ENCODE data around the gene IL18RAP.

- TF ChIP-seq, protein P1, sequence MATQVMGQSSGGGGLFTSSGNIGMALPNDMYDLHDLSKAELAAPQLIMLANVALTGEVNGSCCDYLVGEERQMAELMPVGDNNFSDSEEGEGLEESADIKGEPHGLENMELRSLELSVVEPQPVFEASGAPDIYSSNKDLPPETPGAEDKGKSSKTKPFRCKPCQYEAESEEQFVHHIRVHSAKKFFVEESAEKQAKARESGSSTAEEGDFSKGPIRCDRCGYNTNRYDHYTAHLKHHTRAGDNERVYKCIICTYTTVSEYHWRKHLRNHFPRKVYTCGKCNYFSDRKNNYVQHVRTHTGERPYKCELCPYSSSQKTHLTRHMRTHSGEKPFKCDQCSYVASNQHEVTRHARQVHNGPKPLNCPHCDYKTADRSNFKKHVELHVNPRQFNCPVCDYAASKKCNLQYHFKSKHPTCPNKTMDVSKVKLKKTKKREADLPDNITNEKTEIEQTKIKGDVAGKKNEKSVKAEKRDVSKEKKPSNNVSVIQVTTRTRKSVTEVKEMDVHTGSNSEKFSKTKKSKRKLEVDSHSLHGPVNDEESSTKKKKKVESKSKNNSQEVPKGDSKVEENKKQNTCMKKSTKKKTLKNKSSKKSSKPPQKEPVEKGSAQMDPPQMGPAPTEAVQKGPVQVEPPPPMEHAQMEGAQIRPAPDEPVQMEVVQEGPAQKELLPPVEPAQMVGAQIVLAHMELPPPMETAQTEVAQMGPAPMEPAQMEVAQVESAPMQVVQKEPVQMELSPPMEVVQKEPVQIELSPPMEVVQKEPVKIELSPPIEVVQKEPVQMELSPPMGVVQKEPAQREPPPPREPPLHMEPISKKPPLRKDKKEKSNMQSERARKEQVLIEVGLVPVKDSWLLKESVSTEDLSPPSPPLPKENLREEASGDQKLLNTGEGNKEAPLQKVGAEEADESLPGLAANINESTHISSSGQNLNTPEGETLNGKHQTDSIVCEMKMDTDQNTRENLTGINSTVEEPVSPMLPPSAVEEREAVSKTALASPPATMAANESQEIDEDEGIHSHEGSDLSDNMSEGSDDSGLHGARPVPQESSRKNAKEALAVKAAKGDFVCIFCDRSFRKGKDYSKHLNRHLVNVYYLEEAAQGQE (IDR thresholded peaks at IDR 0.05; ENCODE audit: insufficient read depth in 1 of 2, low read depth in 2 of 2, low read length in 2 of 2): no peak
- no peak for TF ChIP-seq POLR2AphosphoS5 (IDR thresholded peaks at IDR 0.05; ENCODE audit: low read depth, low read length)
- TF ChIP-seq TAF1 (IDR thresholded peaks at IDR 0.05; ENCODE audit: borderline replicate concordance, insufficient read depth, low read length): no peak
These were observed 76.6 kb downstream of the IL18RAP start for GRCh38 chr2:102499558-102499957.

Measured in PFSK-1 (cell line).